ENCODE measurements around the gene MSI2. TPM values are rescaled to one million over a fixed set of nuclear protein-coding genes. Genes with fewer than 3 reads are reported as not detected.
A peak's percentile ranks its signal among the peaks of the same experiment; 100 is the strongest.

MSI2 gene
- total and polyA plus RNA-seq, 2 experiments from 2014 or later, result 18.9 to 41.8 TPM

DNA sequence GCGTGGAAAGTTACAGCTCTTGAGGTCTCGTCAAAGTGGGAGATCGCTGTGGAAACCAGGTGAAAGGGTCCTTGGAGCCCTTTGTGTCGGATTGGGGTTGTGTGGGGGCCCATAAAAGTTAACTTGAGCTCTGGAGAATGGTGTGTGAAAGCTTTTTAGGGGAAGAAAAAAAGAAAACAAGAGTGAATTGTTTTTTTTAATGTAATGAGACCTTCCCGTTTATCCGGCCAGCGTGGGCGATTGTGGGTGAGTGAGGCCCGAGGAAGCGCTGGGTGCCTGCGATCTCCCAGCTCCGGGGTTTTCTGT lies 150.6 kb downstream of the MSI2 start:
- H3K27me3 ChIP-seq (ENCODE audit: insufficient read depth), result no peaks in the 10 kb centered on the region
- no peaks in the 10 kb centered on the region; the same call in 1 of the 2 replicates for H4K20me1 ChIP-seq (replicated peaks; ENCODE audit: insufficient read depth)
- H3K27ac ChIP-seq (ENCODE audit: low read depth), result peak overlapping the region; percentile 80; the same call in 1 of the 2 replicates
- ATAC-seq (no peak), DNase-seq (ENCODE audit: low spot score) (no peak)
- no peak overlapping the region for H2AFZ ChIP-seq
- Mint-ChIP-seq H3K9me3 (no peaks in the 10 kb centered on the region), H3K4me1 (peaks cover 53% of the 10 kb centered on the region), H3K36me3 (ENCODE audit: low read depth) (no peaks in the 10 kb centered on the region), H3K27ac (peak overlapping the region; percentile 95), H3K27me3 (ENCODE audit: insufficient read depth, low read depth, poor library complexity) (peaks cover 5% of the 10 kb centered on the region), H3K4me3 (no peak overlapping the region)
- no peaks in the 10 kb centered on the region for H3K9me2 ChIP-seq (ENCODE audit: insufficient read depth)
- no peak overlapping the region for H3K4me3 ChIP-seq
- TF ChIP-seq JUNB (IDR thresholded peaks at IDR 0.05; ENCODE audit: unreplicated experiment), result no peak
- peaks cover 41% of the 10 kb centered on the region for H3K4me1 ChIP-seq (ENCODE audit: insufficient read depth)
- no peaks in the 10 kb centered on the region for H3K36me3 ChIP-seq (ENCODE audit: insufficient read depth)
- no peaks in the 10 kb centered on the region for H3F3A ChIP-seq (replicated peaks; ENCODE audit: low read depth)
- H3K4me2 ChIP-seq, result 0 out of 2 replicates have a peak overlapping the region, but pooled peaks have one; percentile 65
- H3K79me2 ChIP-seq (replicated peaks; ENCODE audit: insufficient read depth), result peaks cover 31% of the 10 kb centered on the region

- H3K9me2 ChIP-seq (ENCODE audit: insufficient read depth), result no peaks in the 10 kb centered on the region
- H3K9me3 Mint-ChIP-seq, result no peaks in the 10 kb centered on the region
- H2AFZ ChIP-seq, result no peak overlapping the region
- H3F3A ChIP-seq (replicated peaks; ENCODE audit: low read depth), result no peaks in the 10 kb centered on the region
- H3K4me1 ChIP-seq (ENCODE audit: insufficient read depth), result peaks cover 41% of the 10 kb centered on the region
- peak overlapping the region; percentile 65 for H3K4me2 ChIP-seq
- ATAC-seq (peak; percentile 39), DNase-seq (ENCODE audit: low spot score) (peak; percentile 39)
- H3K4me1 Mint-ChIP-seq, result peaks cover 53% of the 10 kb centered on the region
- no peaks in the 10 kb centered on the region for H3K36me3 Mint-ChIP-seq (ENCODE audit: low read depth)
- H3K4me3 ChIP-seq, result no peak overlapping the region
- no peaks in the 10 kb centered on the region; the same call in 1 of the 2 replicates for H4K20me1 ChIP-seq (replicated peaks; ENCODE audit: insufficient read depth)
- H3K27me3 Mint-ChIP-seq (ENCODE audit: insufficient read depth, low read depth, poor library complexity), result peaks cover 5% of the 10 kb centered on the region
- no peaks in the 10 kb centered on the region for H3K27me3 ChIP-seq (ENCODE audit: insufficient read depth)
- peak overlapping the region; percentile 95 for H3K27ac Mint-ChIP-seq
- H3K27ac ChIP-seq (ENCODE audit: low read depth), result peak overlapping the region; percentile 80
- no peaks in the 10 kb centered on the region for H3K36me3 ChIP-seq (ENCODE audit: insufficient read depth)
- H3K79me2 ChIP-seq (replicated peaks; ENCODE audit: insufficient read depth), result peaks cover 31% of the 10 kb centered on the region
- 0 out of 3 replicates have a peak overlapping the region, but pooled peaks have one; percentile 59 for H3K4me3 Mint-ChIP-seq
- TF ChIP-seq, protein P1, sequence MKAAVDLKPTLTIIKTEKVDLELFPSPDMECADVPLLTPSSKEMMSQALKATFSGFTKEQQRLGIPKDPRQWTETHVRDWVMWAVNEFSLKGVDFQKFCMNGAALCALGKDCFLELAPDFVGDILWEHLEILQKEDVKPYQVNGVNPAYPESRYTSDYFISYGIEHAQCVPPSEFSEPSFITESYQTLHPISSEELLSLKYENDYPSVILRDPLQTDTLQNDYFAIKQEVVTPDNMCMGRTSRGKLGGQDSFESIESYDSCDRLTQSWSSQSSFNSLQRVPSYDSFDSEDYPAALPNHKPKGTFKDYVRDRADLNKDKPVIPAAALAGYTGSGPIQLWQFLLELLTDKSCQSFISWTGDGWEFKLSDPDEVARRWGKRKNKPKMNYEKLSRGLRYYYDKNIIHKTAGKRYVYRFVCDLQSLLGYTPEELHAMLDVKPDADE (IDR thresholded peaks at IDR 0.05), result no peak
- no peak for TF ChIP-seq ZNF462 (CRISPR knock-in tag; IDR thresholded peaks at IDR 0.05)
- no peak for TF ChIP-seq EZH2 (IDR thresholded peaks at IDR 0.05; ENCODE audit: low read depth, unreplicated experiment)
- TF ChIP-seq JUNB (IDR thresholded peaks at IDR 0.05; ENCODE audit: unreplicated experiment), result no peak
- TF ChIP-seq CREB1 (CRISPR knock-in tag; IDR thresholded peaks at IDR 0.05; ENCODE audit: low read depth), result no peak
- no peak for TF ChIP-seq NANOG (IDR thresholded peaks at IDR 0.05; ENCODE audit: borderline replicate concordance)
- no peak for TF ChIP-seq ZNF331 (CRISPR knock-in tag; IDR thresholded peaks at IDR 0.05; ENCODE audit: low read depth)
- TF ChIP-seq REST (IDR thresholded peaks at IDR 0.05; ENCODE audit: unreplicated experiment), result no peak
- TF ChIP-seq POLR2AphosphoS5 (IDR thresholded peaks at IDR 0.05; ENCODE audit: low read depth), result no peak
- no peak for TF ChIP-seq ZNF114 (CRISPR knock-in tag; IDR thresholded peaks at IDR 0.05)
Observed at GRCh38 chr17:57407287-57408070, 151.2 kb downstream of the MSI2 start.

All from GM23338 (cell line).